Nephron progenitor cell (in vitro differentiated cells): Measurements from ENCODE around the gene PLXNA4.

Source experiments
- DNase-seq: peaks from one replicate; pipeline ENCODE4 v3.0.0; 2021
- H3K27ac Mint-ChIP-seq: 2 replicates; pipeline ENCODE4 v1.8.0; 2021; ENCODE audit warnings: mild to moderate bottlenecking, moderate library complexity, mixed read lengths
- H3K27me3 Mint-ChIP-seq: 2 replicates; pipeline ENCODE4 v1.8.0; 2021; ENCODE audit warnings: mild to moderate bottlenecking, low read depth, mixed read lengths; ENCODE audit not compliant: poor library complexity
- H3K36me3 Mint-ChIP-seq: 2 replicates; pipeline ENCODE4 v1.8.0; 2021; ENCODE audit warnings: low read depth, mixed read lengths
- H3K4me1 Mint-ChIP-seq: 2 replicates; pipeline ENCODE4 v1.8.0; 2021; ENCODE audit warnings: mixed read lengths
- H3K4me3 Mint-ChIP-seq: 2 replicates; pipeline ENCODE4 v1.8.0; 2021; ENCODE audit warnings: mild to moderate bottlenecking, moderate library complexity, mixed read lengths
- H3K9me3 Mint-ChIP-seq: 2 replicates; pipeline ENCODE4 v1.8.0; 2021; ENCODE audit warnings: mild to moderate bottlenecking, moderate library complexity, mixed read lengths
- CTCF ChIP-seq: fragments of 200-600 bp; sonication (generic); IDR thresholded peaks from 2 replicates; pipeline ENCODE4 v1.5.0; 2021; ENCODE audit warnings: antibody characterized with exemption

Gene PLXNA4

GRCh38 chr7:132578826-132579225 lies 2.6 kb upstream of the PLXNA4 start:
- Mint-ChIP-seq H3K4me1 (peaks cover 19% of the 10 kb centered on the region), H3K4me3 (no peak overlapping the region), H3K27me3 (peaks cover 89% of the 10 kb centered on the region), H3K9me3 (no peaks in the 10 kb centered on the region), H3K36me3 (no peaks in the 10 kb centered on the region), H3K27ac (no peak overlapping the region)
- DNase-seq = no peak
- no peak for TF ChIP-seq CTCF

- H3K27me3 Mint-ChIP-seq = peaks cover 91% of the 10 kb centered on the region
- TF ChIP-seq CTCF = no peak
- DNase-seq = no peak
- no peaks in the 10 kb centered on the region for H3K36me3 Mint-ChIP-seq
- H3K4me1 Mint-ChIP-seq = peaks cover 27% of the 10 kb centered on the region
- peak overlapping the region; percentile 76 for H3K4me3 Mint-ChIP-seq
- H3K27ac Mint-ChIP-seq = no peak overlapping the region
- no peaks in the 10 kb centered on the region for H3K9me3 Mint-ChIP-seq
Measured at GRCh38 chr7:132578050-132578370, 1.7 kb upstream of the PLXNA4 start.

- peak overlapping the region; percentile 76 for H3K4me3 Mint-ChIP-seq
- peak; percentile 87 for DNase-seq
- H3K27ac Mint-ChIP-seq = no peak overlapping the region
- no peaks in the 10 kb centered on the region for H3K36me3 Mint-ChIP-seq
- peak; percentile 29 for TF ChIP-seq CTCF
- peaks cover 91% of the 10 kb centered on the region for H3K27me3 Mint-ChIP-seq
- peaks cover 33% of the 10 kb centered on the region for H3K4me1 Mint-ChIP-seq
- H3K9me3 Mint-ChIP-seq = no peaks in the 10 kb centered on the region
Measured at GRCh38 chr7:132577206-132578049, 1.2 kb upstream of the PLXNA4 start.

GRCh38 chr7:132576721-132577085 lies 433 bp upstream of the PLXNA4 start:
- no peaks in the 10 kb centered on the region for H3K9me3 Mint-ChIP-seq
- no peak overlapping the region for H3K27ac Mint-ChIP-seq
- H3K27me3 Mint-ChIP-seq = peaks cover 91% of the 10 kb centered on the region
- no peaks in the 10 kb centered on the region for H3K36me3 Mint-ChIP-seq
- peak overlapping the region; percentile 67 for H3K4me3 Mint-ChIP-seq
- no peak for DNase-seq
- peaks cover 37% of the 10 kb centered on the region for H3K4me1 Mint-ChIP-seq
- no peak for TF ChIP-seq CTCF

GRCh38 chr7:132575419-132575981 lies 770 bp downstream of the PLXNA4 start:
- Mint-ChIP-seq H3K27me3 (peaks cover 94% of the 10 kb centered on the region), H3K36me3 (no peaks in the 10 kb centered on the region), H3K4me3 (peak overlapping the region; percentile 67), H3K9me3 (no peaks in the 10 kb centered on the region), H3K4me1 (peaks cover 37% of the 10 kb centered on the region), H3K27ac (no peak overlapping the region)
- no peak for TF ChIP-seq CTCF
- DNase-seq = peak; percentile 53

GRCh38 chr7:132574223-132574622 lies 2.0 kb downstream of the PLXNA4 start:
- H3K36me3 Mint-ChIP-seq = no peaks in the 10 kb centered on the region
- no peak for DNase-seq
- H3K27me3 Mint-ChIP-seq = peaks cover 91% of the 10 kb centered on the region
- no peak overlapping the region for H3K27ac Mint-ChIP-seq
- H3K4me1 Mint-ChIP-seq = peaks cover 36% of the 10 kb centered on the region
- H3K9me3 Mint-ChIP-seq = no peaks in the 10 kb centered on the region
- H3K4me3 Mint-ChIP-seq = peak overlapping the region; percentile 21
- no peak for TF ChIP-seq CTCF
